PFSK-1 (cell line): ENCODE results near the gene AATK.

ENCODE experiments used
- FOXP2 ChIP-seq: optimal IDR thresholded peaks from 2 replicates; pipeline ENCODE3; 2011; ENCODE audit warnings: borderline replicate concordance, control low read depth, inconsistent platforms; ENCODE audit not compliant: insufficient read depth; ENCODE audit errors: extremely low read length, extremely low read depth
- POLR2AphosphoS5 ChIP-seq: IDR thresholded peaks from 2 replicates; pipeline ENCODE4 v1.6.1; 2012; ENCODE audit warnings: low read depth, mild to moderate bottlenecking, control low read depth, low read length, moderate library complexity
- REST ChIP-seq, 2 experiments: IDR thresholded peaks; 2 replicates each; pipeline versions ENCODE4 v1.6.1 to v1.8.0; 2011 to 2012; ENCODE audit warnings: low read depth in 2 of 2, low read length in 2 of 2, control low read depth in 1 of 2, inconsistent platforms in 1 of 2, mild to moderate bottlenecking in 1 of 2, moderate library complexity in 1 of 2; ENCODE audit not compliant: insufficient read depth in 1 of 2
- SIN3A ChIP-seq: IDR thresholded peaks from 2 replicates; pipeline ENCODE4 v1.6.1; 2012; ENCODE audit warnings: mild to moderate bottlenecking, low read length, moderate library complexity, borderline replicate concordance; ENCODE audit not compliant: insufficient read depth
- TAF1 ChIP-seq: IDR thresholded peaks from 2 replicates; pipeline ENCODE4 v1.6.1; 2012; ENCODE audit warnings: low read length, control low read depth, borderline replicate concordance; ENCODE audit not compliant: insufficient read depth

Gene AATK

GRCh38 chr17:81120695-81121621 lies 45.1 kb downstream of the AATK start:
- no peak for TF ChIP-seq FOXP2

GRCh38 chr17:81120149-81120484 lies 45.9 kb downstream of the AATK start:
- TF ChIP-seq FOXP2, result no peak
- no peak for TF ChIP-seq REST (IDR thresholded peaks at IDR 0.05; ENCODE audit: insufficient read depth in 1 of 2, low read depth in 2 of 2, low read length in 2 of 2)
- TF ChIP-seq SIN3A, result no peak
- TF ChIP-seq TAF1, result no peak
- no peak; the same call in 1 of the 2 replicates for TF ChIP-seq POLR2AphosphoS5

DNA sequence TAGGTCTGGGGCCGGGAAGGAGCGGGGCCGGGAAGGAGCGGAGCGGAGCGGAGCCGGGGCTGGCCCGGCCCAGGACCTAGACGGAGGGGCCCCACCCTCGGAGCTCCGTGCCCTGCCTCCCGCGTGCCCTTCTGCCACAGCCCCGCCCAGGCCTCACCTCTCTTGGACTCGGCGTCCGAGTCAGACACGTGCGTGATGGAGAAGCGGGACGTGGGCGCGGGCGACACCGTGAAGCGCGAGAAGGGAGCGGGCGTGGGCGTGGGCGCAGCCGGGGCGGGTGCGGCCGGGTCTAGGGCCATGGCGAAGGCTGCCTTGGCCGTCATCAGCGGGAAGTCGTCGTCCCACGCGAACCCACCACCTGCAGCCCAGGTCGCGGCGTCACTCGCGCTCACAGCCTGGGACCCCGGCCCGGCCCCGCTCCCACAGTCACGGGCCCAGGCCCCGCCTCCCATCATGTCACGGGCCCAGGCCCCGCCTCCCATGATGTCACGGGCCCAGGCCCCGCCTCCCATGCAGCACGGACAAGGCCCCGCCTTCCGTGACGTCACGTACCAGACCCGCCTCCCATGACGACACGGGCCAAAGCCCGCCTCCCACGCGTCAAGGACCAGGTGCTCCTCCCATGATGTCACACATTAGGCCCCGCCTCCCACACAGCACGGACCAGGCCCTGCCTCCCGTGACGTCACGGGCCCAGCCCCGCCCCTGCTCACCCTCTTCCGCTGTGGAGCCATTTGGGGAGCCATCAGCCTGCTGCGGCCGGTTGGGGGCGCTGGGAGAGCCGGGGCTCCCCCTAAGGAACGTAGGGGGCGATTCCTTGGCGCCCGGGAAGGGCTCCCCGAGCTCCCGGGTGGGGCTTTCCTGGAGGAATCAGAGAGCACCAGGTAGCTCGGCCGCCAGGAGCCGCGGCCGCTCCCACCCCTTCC lies 46.5 kb downstream of the AATK start:
- TF ChIP-seq POLR2AphosphoS5 (peak; percentile 73), FOXP2 (peak; percentile 82), SIN3A (no peak)

GRCh38 chr17:81118308-81119221 lies 47.5 kb downstream of the AATK start:
- TF ChIP-seq TAF1, result no peak
- no peak for TF ChIP-seq REST (IDR thresholded peaks at IDR 0.05; ENCODE audit: insufficient read depth in 1 of 2, low read depth in 2 of 2, low read length in 2 of 2)

DNA sequence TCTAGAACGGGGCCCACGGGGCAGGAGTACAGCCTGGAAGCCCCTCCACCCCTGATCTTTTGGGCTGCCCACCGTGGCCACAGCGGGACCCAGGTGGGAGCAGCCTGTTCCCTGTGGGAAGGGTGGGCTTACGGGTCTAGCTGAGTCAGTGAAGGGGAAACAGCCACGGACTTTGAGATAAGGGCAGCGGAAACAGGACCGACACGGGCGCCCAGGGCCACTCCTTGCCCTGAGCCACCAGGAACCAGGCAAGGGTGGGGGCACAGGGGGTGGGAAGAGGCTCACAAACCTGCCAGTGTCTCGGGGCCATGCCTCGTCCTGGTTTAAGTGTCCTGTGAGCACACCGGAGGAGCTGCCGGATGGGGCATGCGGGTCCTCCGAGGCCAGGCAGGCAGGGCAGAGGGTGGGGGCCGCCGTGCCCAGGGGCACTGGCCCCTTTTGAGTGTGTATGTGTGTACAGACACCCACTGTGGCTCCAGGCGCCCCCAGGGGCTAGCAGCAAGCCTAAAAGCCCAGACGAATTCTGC lies 48.3 kb downstream of the AATK start:
- no peak for TF ChIP-seq FOXP2
- TF ChIP-seq POLR2AphosphoS5, result peak; percentile 34; the same call in 1 of the 2 replicates

- TF ChIP-seq FOXP2 (no peak), POLR2AphosphoS5 (no peak), TAF1 (no peak), REST (IDR thresholded peaks at IDR 0.05; ENCODE audit: insufficient read depth in 1 of 2, low read depth in 2 of 2, low read length in 2 of 2) (no peak), SIN3A (no peak)
Measured at GRCh38 chr17:81116704-81117103, 49.3 kb downstream of the AATK start.
